Psoas muscle (tissue), 8 donors: Measurements from ENCODE around the gene OR1D2. TPM values are rescaled to one million over a fixed set of nuclear protein-coding genes. Genes with fewer than 3 reads are reported as not detected.

Experiments
- ATAC-seq, 4 donors: fragments of 200-7000 bp; cut with Tn5 transposase; one replicate each; pipeline ENCODE4 v1.9.1; 2020; ENCODE audit warnings: moderate library complexity in 3 of 4, mild to moderate bottlenecking in 2 of 4
- DNase-seq, 2 donors: peaks; one replicate each; pipeline ENCODE4 v3.0.0-alpha.2; 2020
- H3K27ac ChIP-seq: fragments of 200-600 bp; one replicate; pipeline ENCODE4 v1.8.0; 2022
- H3K27me3 ChIP-seq, 3 donors: fragments of 200-600 bp in 1 of 3; one replicate each; pipeline versions ENCODE4 v1.6.1 to v1.8.0; 2013 to 2022; ENCODE audit warnings: low read length in 2 of 3, mild to moderate bottlenecking in 2 of 3, moderate library complexity in 1 of 3; ENCODE audit not compliant: insufficient read depth in 3 of 3
- H3K36me3 ChIP-seq, 2 donors: fragments of 200-600 bp in 1 of 2; one replicate each; pipeline versions ENCODE4 v1.6.1 to v1.8.0; 2013 to 2022; ENCODE audit warnings: low read depth in 1 of 2, mild to moderate bottlenecking in 1 of 2, moderate library complexity in 1 of 2; ENCODE audit not compliant: insufficient read depth in 1 of 2
- H3K4me1 ChIP-seq: fragments of 200-600 bp; one replicate; pipeline ENCODE4 v1.8.0; 2022
- H3K4me3 ChIP-seq: fragments of 200-600 bp; one replicate; pipeline ENCODE4 v1.8.0; 2022; ENCODE audit warnings: mild to moderate bottlenecking
- H3K9me3 ChIP-seq: fragments of 200-600 bp; one replicate; pipeline ENCODE4 v1.8.0; 2022
- CTCF ChIP-seq: fragments of 200-600 bp; IDR thresholded peaks from one replicate; pipeline ENCODE4 v1.8.0; 2022; ENCODE audit warnings: antibody characterized with exemption
- WGBS, 3 donors: extraction: QIAGEN DNeasy Blood & Tissue Kit; methylation state at CpG; one replicate each; pipeline versions ENCODE4 v1.1.6 to v1.1.7; 2013; 5-methylcytosine and 5-hydroxymethylcytosine counted together
- intact Hi-C, 2 donors: fragments of 100-400 bp; cut with DNase I; formaldehyde crosslinking; loops; one replicate each; pipeline versions ENCODE4 v1.11.0 to v1.14.2; 2022
- polyA plus RNA-seq, 3 donors: library from polyadenylated mRNA; stranded (reverse); fragments of 200-250 nt; gene quantifications; one replicate each; pipeline ENCODE4 v1.2.3, GENCODE V29; 2013
- total RNA-seq, 4 donors: library from RNA; stranded (reverse); fragmentation: NEBNext Ultra II Directional in 2 of 4; extraction: Animal tissue kit (Norgen Biotek cat#: 25700) in 2 of 4; gene quantifications; one replicate each; pipeline versions ENCODE4 v1.2.1 to v1.2.4, GENCODE V29; 2021 to 2023
- donor health status: healthy with polysubstance abuse.
- donor health status: DM: no; HTN: no; CAD: no; lungs with moderate emphysema.
- donor health status: Bipolar disorder and iron deficiency.
- donor health status: healthy.
- donor health status: DM: yes; HTN: yes; CAD: no.
- donor health status: DM: no; HTN: no; CAD: no.
- donor health status: DM: no; HTN: no; CAD: no.
- donor health status: DM: yes; HTN: yes; CAD: no.

OR1D2 gene
- total and polyA plus RNA-seq, 7 donors, result not detected

- Histone ChIP-seq H3K36me3 (no peaks in the 10 kb centered on the region), H3K9me3 (no peaks in the 10 kb centered on the region), H3K4me3 (peak overlapping the region; percentile 72), H3K27me3 (peaks cover 0 to 5% (median 0%) of the 10 kb centered on the region in 3 donors), H3K4me1 (no peaks in the 10 kb centered on the region), H3K27ac (no peak overlapping the region)
- TF ChIP-seq CTCF, result no peak
- WGBS, 3 donors, result 76 to 82% (median 80%) methylated on average over 8 of the region's 8 CpGs
- no peak for DNase-seq
- intact Hi-C loops, result no loop called here
- no peak for ATAC-seq
Measured at GRCh38 chr17:3049705-3050295, 54.4 kb downstream of the OR1D2 start.

GRCh38 chr17:3048727-3049471 is 55.3 kb downstream of the OR1D2 start:
- DNase-seq (peak; percentile 91 to 97), ATAC-seq (peak; percentile 99 to 100 (median 99))
- intact Hi-C loops, result no loop called here
- Histone ChIP-seq H3K4me1 (no peaks in the 10 kb centered on the region), H3K27ac (no peak overlapping the region), H3K27me3 (peaks cover 0 to 5% (median 1%) of the 10 kb centered on the region in 3 donors), H3K4me3 (peak overlapping the region; percentile 72), H3K9me3 (peaks cover 4% of the 10 kb centered on the region), H3K36me3 (no peaks in the 10 kb centered on the region)
- WGBS, 3 donors, result 0 to 1% (median 0%) methylated on average over 49 to 50 of the region's 50 CpGs
- TF ChIP-seq CTCF, result peak; percentile 61

- no peak for ATAC-seq
- Histone ChIP-seq H3K4me3 (no peak overlapping the region), H3K4me1 (no peaks in the 10 kb centered on the region), H3K27ac (no peak overlapping the region), H3K36me3 (no peaks in the 10 kb centered on the region), H3K9me3 (peaks cover 10% of the 10 kb centered on the region), H3K27me3 (peaks cover 0 to 8% (median 1%) of the 10 kb centered on the region in 3 donors)
- 78 to 80% (median 79%) methylated on average over 3 of the region's 3 CpGs for whole genome bisulfite sequencing, 3 donors
- DNase-seq, result no peak
- intact Hi-C loops, result no loop called here
- TF ChIP-seq CTCF, result no peak
Measured at GRCh38 chr17:3046753-3047152, 57.5 kb downstream of the OR1D2 start.

- DNase-seq (no peak), ATAC-seq (no peak)
- intact Hi-C loops, result no loop called here
- Histone ChIP-seq H3K27ac (no peak overlapping the region), H3K4me3 (no peak overlapping the region), H3K36me3 (no peaks in the 10 kb centered on the region), H3K9me3 (peaks cover 10% of the 10 kb centered on the region), H3K4me1 (no peaks in the 10 kb centered on the region), H3K27me3 (peaks cover 0 to 7% (median 1%) of the 10 kb centered on the region in 3 donors)
- WGBS, 3 donors, result 61 to 62% (median 61%) methylated on average over 11 of the region's 11 CpGs
- no peak for TF ChIP-seq CTCF
Measured at GRCh38 chr17:3043737-3044365, 60.4 kb downstream of the OR1D2 start.
